ENCODE results near the gene C8B. TPM values are rescaled to one million over a fixed set of nuclear protein-coding genes. Genes with fewer than 3 reads are reported as not detected.

The C8B gene
- polyA plus RNA-seq, 1 donor = not detected

DNA sequence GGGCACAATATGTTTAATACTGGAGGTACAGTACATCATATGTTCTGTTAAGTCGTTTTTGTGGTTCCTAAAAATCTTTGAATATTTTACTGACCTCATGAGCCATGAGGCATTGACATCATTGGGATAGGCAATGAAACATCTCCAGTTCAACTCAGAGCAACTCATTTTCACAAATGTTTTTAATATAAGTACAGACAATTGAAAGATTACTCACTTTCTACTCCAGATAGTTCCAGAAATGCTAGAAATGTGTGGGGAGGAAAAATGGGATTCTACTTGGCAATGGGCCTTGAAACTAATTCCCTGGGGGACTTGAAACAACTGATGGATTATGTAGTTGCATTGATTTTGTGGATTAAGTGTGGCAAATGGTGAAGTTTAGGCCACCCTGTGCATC is 7.2 kb upstream of the C8B start:
- no peak for DNase-seq

- no peak for DNase-seq
Measured at GRCh38 chr1:56970280-56970679, 4.5 kb upstream of the C8B start.

GRCh38 chr1:56968878-56969495 is 3.2 kb upstream of the C8B start:
- DNase-seq = no peak

- DNase-seq = peak; percentile 19
Measured at GRCh38 chr1:56967900-56968832, 2.4 kb upstream of the C8B start.

GRCh38 chr1:56967355-56967754 is 1.5 kb upstream of the C8B start:
- DNase-seq = no peak

GRCh38 chr1:56966698-56966999 is 834 bp upstream of the C8B start:
- no peak for DNase-seq

DNA sequence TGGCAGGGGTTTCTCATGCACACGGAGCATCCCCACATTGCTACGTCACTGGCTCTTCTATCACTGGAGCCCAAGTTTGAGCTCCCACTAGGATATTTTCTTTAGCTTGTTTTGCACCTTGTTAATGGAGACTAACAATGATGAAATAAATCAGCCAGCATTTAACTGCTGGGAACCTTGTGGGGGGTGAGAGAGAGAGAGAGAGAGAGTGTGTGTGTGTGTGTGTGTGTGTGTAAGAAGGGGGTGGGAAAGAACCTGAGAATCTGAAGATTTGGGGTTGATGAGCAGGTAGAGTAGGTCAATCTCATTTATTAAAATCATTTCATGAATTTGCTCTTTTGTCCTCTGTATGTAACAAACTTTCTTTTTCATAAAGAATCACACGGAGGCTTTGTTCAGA is 624 bp downstream of the C8B start:
- no peak for DNase-seq

DNA sequence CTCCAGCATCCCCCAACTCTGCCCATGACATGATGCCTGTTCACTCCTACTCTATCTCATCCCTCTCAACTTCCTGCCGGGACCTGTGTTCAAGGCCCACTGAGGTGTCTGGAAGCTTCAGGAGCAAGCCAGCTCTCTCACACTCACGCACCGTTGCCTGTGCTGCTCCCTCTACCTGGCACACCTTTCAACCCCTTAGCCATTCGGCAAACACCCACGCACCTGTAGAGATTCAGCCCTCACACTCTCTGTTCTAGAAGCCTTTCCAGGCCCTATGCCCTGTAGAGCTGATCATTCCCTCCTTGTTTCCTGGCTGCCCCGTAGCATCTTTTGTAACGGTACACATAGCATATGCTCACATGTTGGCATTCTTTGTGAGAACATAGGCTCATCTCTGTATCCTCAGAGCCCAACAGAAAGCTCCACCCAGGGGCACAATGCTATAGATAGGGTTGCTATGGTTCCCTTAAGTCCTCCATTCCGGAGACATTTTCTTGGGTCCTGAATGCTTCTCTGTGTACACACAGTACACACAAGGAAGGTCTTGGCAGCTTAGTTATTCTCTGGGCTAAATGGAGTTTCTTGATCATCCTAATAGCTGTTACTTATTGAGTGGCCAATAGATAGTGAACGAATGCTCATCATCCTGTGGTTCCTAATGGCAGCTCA is 1.3 kb downstream of the C8B start:
- no peak for DNase-seq

DNA sequence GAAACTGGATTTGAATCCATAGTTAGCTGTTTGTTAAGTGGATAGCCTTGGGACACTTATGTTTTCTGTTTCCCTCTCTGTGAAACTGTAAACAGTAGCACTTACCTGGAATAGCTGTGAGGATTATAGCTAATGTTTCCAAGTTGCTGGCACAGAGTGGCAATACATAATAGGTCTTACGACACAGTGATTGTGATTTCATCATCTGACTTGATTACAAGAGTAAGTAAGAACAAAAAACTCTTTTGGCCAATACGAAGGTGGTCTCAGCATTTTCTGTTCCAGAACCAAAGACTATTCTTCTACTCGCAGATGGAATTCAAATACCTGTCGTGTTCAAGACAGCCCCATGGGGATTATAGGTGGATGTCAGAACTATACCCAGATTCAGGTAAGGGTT is 2.1 kb downstream of the C8B start:
- no peak for DNase-seq

DNA sequence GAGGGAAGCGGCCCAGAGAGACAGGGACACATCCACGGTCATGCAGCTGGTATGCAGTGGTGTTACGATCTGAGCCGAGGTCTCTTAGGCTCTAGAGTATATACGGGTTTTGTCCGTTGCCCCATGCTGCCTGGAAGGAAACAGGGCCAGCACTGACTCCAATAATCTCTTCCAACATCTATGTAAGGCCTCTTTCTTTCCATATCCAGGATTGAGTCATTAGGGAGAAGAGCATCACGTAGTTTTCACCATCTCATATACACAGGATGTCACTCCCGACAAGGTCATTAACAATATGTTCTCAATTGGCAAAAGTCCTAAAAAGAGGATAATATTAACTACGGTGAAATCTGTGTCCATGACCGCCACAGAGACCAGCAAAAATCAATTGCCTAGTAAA is 4.4 kb downstream of the C8B start:
- DNase-seq = no peak

DNA sequence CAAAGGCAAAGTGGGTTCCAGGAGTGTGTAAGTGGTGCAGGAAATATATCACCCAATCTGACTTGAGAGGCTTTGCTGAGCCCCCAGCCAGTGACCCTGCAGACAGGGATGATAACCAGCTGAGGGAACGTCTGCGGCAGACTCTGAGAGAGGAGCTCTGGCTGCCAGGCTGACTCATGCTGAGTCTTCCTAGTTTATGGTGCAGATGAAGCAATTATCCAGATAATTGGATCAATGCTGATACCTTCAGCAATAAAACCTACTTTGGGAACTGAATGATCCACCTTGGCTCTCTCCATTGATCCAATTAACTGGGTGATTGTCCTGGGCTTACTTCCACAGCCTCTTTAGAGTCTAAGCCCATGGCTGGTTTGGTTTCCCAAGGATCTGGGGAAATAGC is 7.3 kb downstream of the C8B start:
- DNase-seq = no peak

GRCh38 chr1:56957931-56958330 is 7.9 kb downstream of the C8B start:
- DNase-seq = no peak

DNA sequence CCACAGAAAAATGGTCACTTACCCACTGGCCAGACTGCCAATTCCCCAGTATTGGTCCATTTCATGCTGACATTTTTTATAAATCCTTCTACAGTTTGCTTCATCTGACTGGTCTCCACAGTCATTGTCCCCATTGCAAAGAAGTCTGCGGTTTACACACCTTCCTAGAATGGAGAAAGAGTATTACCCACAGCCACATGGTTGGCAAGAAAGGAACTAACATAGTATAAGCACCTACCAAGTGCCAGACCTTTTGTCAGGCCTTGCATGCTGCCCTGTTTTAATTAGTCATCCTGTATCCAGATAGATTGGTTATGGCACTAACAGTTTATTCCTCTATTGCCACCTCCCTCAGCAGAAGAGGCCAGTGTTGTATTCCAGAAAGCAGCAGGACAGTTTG is 11.2 kb downstream of the C8B start:
- no peak for DNase-seq

- no peak for DNase-seq
Measured at GRCh38 chr1:56953386-56953785, 12.4 kb downstream of the C8B start.

GRCh38 chr1:56952501-56952900 is 13.3 kb downstream of the C8B start:
- DNase-seq = no peak

DNA sequence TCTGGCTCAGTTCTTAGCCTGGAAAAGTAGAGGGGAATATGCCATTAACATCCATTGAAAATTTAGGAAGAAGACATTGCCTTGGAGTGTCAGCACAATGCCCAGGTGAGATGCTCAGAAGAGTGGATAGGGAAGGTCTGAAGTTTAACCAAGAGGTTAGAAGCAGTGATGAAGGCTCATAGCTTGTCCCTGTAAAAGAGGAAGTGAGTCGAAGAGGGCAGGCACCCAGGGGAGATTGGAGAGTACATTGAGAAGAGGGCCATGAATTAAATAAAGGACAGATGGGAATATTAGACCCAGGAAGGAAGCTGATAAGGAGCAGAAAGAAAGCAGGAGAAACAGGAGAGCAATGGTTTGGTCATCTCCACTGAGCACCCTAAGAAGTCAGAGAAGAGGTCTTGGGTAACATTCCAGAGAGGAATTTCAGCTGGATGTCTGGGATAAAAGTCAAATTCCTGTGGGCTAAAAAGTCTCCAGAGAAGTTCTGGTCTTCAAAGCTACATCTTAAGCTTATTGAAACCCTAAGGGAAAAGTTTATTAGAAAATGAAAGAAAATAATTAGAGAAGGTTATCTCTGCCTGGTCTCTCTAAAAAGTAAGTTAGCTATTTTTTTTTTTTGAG is 17.3 kb downstream of the C8B start:
- no peak for DNase-seq

DNA sequence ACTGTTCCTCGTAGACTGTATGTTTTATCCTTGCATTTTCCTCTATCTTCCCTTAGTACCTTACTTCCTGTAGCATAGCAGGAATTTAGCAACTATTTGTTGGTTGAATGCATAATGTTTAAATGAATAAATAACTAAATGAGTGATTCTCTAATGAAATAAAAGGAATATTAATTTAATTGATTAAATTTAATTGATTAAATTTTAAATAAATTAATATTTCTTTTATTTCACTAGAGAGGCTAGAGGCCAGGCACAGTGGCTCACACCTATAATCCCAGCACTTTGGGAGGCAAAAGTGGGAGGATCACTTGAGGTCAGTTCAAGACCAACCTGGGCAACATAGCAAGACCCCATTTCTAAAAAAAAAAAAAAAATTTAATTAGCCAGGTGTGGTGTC is 25.8 kb downstream of the C8B start:
- DNase-seq = no peak

DNA sequence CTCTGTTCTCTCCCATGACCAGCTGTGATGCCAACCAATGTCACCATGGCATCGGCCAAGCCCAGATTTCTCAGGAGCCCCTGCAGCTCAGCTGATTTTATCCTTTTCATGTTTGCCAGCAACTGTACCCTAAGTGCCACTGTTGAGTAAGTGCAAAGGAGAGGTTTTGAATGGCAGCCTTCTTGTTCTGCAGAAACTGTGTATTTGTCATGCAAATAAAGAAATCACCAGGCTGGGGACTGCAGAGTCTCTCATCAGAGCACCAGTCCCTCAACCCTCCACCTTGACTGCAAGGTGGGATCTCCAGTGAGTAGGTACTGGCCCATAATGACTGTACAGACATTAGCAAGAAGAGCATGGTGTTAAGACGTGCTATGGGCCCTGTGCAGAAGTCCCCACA is 26.6 kb downstream of the C8B start:
- DNase-seq = no peak

GRCh38 chr1:56938646-56939045 is 27.2 kb downstream of the C8B start:
- DNase-seq = no peak

DNA sequence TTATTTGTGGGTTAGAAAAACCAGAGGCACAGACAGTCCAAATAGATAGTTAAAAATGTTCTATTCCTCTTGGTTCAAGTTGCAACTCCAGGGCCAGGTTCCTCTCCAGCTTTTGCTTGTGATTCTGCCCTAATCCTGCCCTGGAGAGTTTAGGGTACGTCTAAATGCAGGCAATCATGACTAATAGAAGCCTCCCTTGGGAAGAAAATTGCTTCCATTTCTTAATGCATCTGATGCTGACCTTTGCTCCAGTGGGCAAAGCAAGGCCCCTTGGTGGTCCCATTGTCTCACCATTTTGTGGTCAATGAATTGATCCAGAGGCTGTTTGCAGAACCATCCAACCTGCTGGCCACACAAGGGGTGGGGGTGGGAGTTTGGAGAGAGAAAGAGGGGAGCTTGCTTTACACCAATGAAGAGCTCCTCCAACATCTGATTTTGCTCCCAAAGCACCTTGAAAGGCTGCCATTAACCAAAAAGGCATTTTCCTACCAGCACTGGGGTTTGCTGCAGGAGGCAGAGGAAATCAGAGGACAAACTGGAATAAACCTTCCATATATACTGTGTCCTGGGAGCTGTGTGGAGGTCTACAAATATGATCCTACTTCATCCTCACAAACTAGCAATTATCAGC is 31.3 kb downstream of the C8B start:
- no peak for DNase-seq

DNA sequence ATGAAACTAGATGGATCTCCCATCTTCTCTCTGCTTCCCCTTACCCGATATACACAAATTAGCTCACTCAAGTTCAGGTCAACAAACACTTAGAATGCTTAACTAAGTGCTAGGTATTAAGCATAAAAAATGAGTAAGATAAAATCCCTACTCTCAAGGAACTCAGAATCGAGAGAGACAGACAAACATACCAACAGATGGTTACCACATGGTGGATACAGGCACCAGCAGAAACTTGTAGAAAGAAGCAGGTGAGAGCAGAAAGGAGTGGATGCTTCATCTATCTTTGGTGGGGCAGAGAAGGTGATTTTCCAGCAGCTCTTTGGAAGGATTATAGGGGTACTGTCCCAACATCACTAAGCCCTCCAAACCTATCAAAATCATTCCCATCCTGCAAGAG is 32.2 kb downstream of the C8B start:
- no peak for DNase-seq

- no peak for DNase-seq
Measured at GRCh38 chr1:56933161-56933560, 32.7 kb downstream of the C8B start.

GRCh38 chr1:56931686-56932085 is 34.1 kb downstream of the C8B start:
- DNase-seq = no peak
